T-helper 1 cell treated with Interleukin-12 subunit alpha and Interleukin-12 subunit beta and Interleukin-4 antibody, amounts not matched to agents 30 μg/mL and 1 μg/mL, for 36 hours (primary cell): ENCODE measurements around the gene SMNDC1.
A peak's percentile ranks its signal among the peaks of the same experiment; 100 is the strongest.
"Not testable (repeated sequence)": the region's sequence is repeated elsewhere in the genome, so short reads cannot be mapped to it uniquely, and the experiment has no call there.

Experiments
- H3K27ac Mint-ChIP-seq: one replicate; pipeline ENCODE4 v1.8.0; 2021; ENCODE audit warnings: mild to moderate bottlenecking, mixed read lengths
- H3K27me3 Mint-ChIP-seq: one replicate; pipeline ENCODE4 v1.8.0; 2021; ENCODE audit warnings: low read depth, mixed read lengths
- H3K36me3 Mint-ChIP-seq: one replicate; pipeline ENCODE4 v1.8.0; 2021; ENCODE audit warnings: low read depth, mixed read lengths
- H3K4me1 Mint-ChIP-seq: one replicate; pipeline ENCODE4 v1.8.0; 2021; ENCODE audit warnings: low read depth, mixed read lengths
- H3K4me3 Mint-ChIP-seq: one replicate; pipeline ENCODE4 v1.8.0; 2021; ENCODE audit warnings: mild to moderate bottlenecking, moderate library complexity, mixed read lengths
- H3K9me3 Mint-ChIP-seq: one replicate; pipeline ENCODE4 v1.8.0; 2021; ENCODE audit warnings: mixed read lengths

SMNDC1 gene

GRCh38 chr10:110265573-110266193, 39.0 kb downstream of the SMNDC1 start:
- Mint-ChIP-seq H3K4me3 (no peak overlapping the region), H3K4me1 (peaks cover 14% of the 10 kb centered on the region), H3K9me3 (no peaks in the 10 kb centered on the region), H3K27me3 (peaks cover 60% of the 10 kb centered on the region), H3K36me3 (peaks cover 5% of the 10 kb centered on the region), H3K27ac (no peak overlapping the region)

- Mint-ChIP-seq H3K27ac (no peak overlapping the region), H3K4me1 (peaks cover 1% of the 10 kb centered on the region), H3K9me3 (no peaks in the 10 kb centered on the region), H3K27me3 (peaks cover 61% of the 10 kb centered on the region), H3K36me3 (peaks cover 5% of the 10 kb centered on the region), H3K4me3 (no peak overlapping the region)
These were observed 41.6 kb downstream of the SMNDC1 start for GRCh38 chr10:110263164-110263563.

GRCh38 chr10:110260746-110261477, 43.8 kb downstream of the SMNDC1 start:
- Mint-ChIP-seq H3K9me3 (peaks cover under 1% of the 10 kb centered on the region), H3K4me3 (no peak overlapping the region), H3K36me3 (peaks cover 11% of the 10 kb centered on the region), H3K4me1 (no peaks in the 10 kb centered on the region), H3K27me3 (peaks cover 55% of the 10 kb centered on the region), H3K27ac (no peak overlapping the region)

- Mint-ChIP-seq H3K4me3 (no peak overlapping the region), H3K9me3 (peaks cover 13% of the 10 kb centered on the region), H3K27me3 (peaks cover 65% of the 10 kb centered on the region), H3K36me3 (peaks cover 24% of the 10 kb centered on the region), H3K4me1 (peaks cover 5% of the 10 kb centered on the region), H3K27ac (no peak overlapping the region)
These were observed 45.4 kb downstream of the SMNDC1 start for GRCh38 chr10:110259317-110259716.

GRCh38 chr10:110258542-110258941, 46.2 kb downstream of the SMNDC1 start:
- peaks cover 13% of the 10 kb centered on the region for H3K9me3 Mint-ChIP-seq
- H3K36me3 Mint-ChIP-seq: peaks cover 28% of the 10 kb centered on the region
- no peak overlapping the region for H3K27ac Mint-ChIP-seq
- no peak overlapping the region for H3K4me3 Mint-ChIP-seq
- peaks cover 8% of the 10 kb centered on the region for H3K4me1 Mint-ChIP-seq
- peaks cover 69% of the 10 kb centered on the region for H3K27me3 Mint-ChIP-seq

- Mint-ChIP-seq H3K27ac (no peak overlapping the region), H3K36me3 (peaks cover 31% of the 10 kb centered on the region), H3K27me3 (peaks cover 45% of the 10 kb centered on the region), H3K4me1 (peaks cover 26% of the 10 kb centered on the region), H3K4me3 (no peak overlapping the region), H3K9me3 (peaks cover 13% of the 10 kb centered on the region)
These were observed 50.3 kb downstream of the SMNDC1 start for GRCh38 chr10:110254467-110254866.

GRCh38 chr10:110252151-110252550, 52.6 kb downstream of the SMNDC1 start:
- peaks cover 13% of the 10 kb centered on the region for H3K9me3 Mint-ChIP-seq
- H3K36me3 Mint-ChIP-seq: peaks cover 40% of the 10 kb centered on the region
- peaks cover 35% of the 10 kb centered on the region for H3K27me3 Mint-ChIP-seq
- no peak overlapping the region for H3K27ac Mint-ChIP-seq
- no peak overlapping the region for H3K4me3 Mint-ChIP-seq
- peaks cover 32% of the 10 kb centered on the region for H3K4me1 Mint-ChIP-seq

GRCh38 chr10:110251392-110251791, 53.3 kb downstream of the SMNDC1 start:
- peaks cover 41% of the 10 kb centered on the region for H3K36me3 Mint-ChIP-seq
- peak overlapping the region; percentile 43 for H3K27ac Mint-ChIP-seq
- peak overlapping the region; percentile 4 for H3K4me3 Mint-ChIP-seq

GRCh38 chr10:110249489-110249888, 55.2 kb downstream of the SMNDC1 start:
- H3K4me1 Mint-ChIP-seq: peaks cover 29% of the 10 kb centered on the region
- H3K9me3 Mint-ChIP-seq, H3K4me3 Mint-ChIP-seq, H3K27ac Mint-ChIP-seq: not testable (repeated sequence)
- H3K27me3 Mint-ChIP-seq: peaks cover 39% of the 10 kb centered on the region
- H3K36me3 Mint-ChIP-seq: peaks cover 40% of the 10 kb centered on the region

More at GRCh38 chr10:110251392-110251791, 53.3 kb downstream of the SMNDC1 start:
- Mint-ChIP-seq H3K27me3 (peaks cover 37% of the 10 kb centered on the region), H3K9me3 (peaks cover 13% of the 10 kb centered on the region), H3K4me1 (peaks cover 32% of the 10 kb centered on the region)

GRCh38 chr10:110247833-110248232, 56.9 kb downstream of the SMNDC1 start:
- not testable (repeated sequence) for H3K9me3 Mint-ChIP-seq, H3K27ac Mint-ChIP-seq, H3K4me3 Mint-ChIP-seq
- peaks cover 35% of the 10 kb centered on the region for H3K36me3 Mint-ChIP-seq
- H3K4me1 Mint-ChIP-seq: peaks cover 24% of the 10 kb centered on the region
- peaks cover 27% of the 10 kb centered on the region for H3K27me3 Mint-ChIP-seq

- Mint-ChIP-seq H3K36me3 (peaks cover 33% of the 10 kb centered on the region), H3K4me1 (peaks cover 24% of the 10 kb centered on the region), H3K9me3 (no peaks in the 10 kb centered on the region), H3K27ac (no peak overlapping the region), H3K27me3 (peaks cover 34% of the 10 kb centered on the region), H3K4me3 (no peak overlapping the region)
These were observed 60.2 kb downstream of the SMNDC1 start for GRCh38 chr10:110244550-110244949.

GRCh38 chr10:110242511-110242910, 62.2 kb downstream of the SMNDC1 start:
- Mint-ChIP-seq H3K27ac (no peak overlapping the region), H3K36me3 (peaks cover 39% of the 10 kb centered on the region), H3K4me1 (peaks cover 19% of the 10 kb centered on the region), H3K27me3 (peaks cover 44% of the 10 kb centered on the region), H3K4me3 (no peak overlapping the region), H3K9me3 (no peaks in the 10 kb centered on the region)

- Mint-ChIP-seq H3K27ac (no peak overlapping the region), H3K27me3 (peaks cover 42% of the 10 kb centered on the region), H3K36me3 (peaks cover 39% of the 10 kb centered on the region), H3K9me3 (no peaks in the 10 kb centered on the region), H3K4me1 (peaks cover 19% of the 10 kb centered on the region), H3K4me3 (no peak overlapping the region)
These were observed 62.9 kb downstream of the SMNDC1 start for GRCh38 chr10:110241841-110242240.

- no peaks in the 10 kb centered on the region for H3K9me3 Mint-ChIP-seq
- no peak overlapping the region for H3K4me3 Mint-ChIP-seq
- peak overlapping the region; percentile 1 for H3K27ac Mint-ChIP-seq
- peaks cover 38% of the 10 kb centered on the region for H3K27me3 Mint-ChIP-seq
- peaks cover 35% of the 10 kb centered on the region for H3K36me3 Mint-ChIP-seq
- peaks cover 19% of the 10 kb centered on the region for H3K4me1 Mint-ChIP-seq
These were observed 63.3 kb downstream of the SMNDC1 start for GRCh38 chr10:110241407-110241806.
